ENCODE measurements around the gene FLRT1.

FLRT1 gene

GRCh38 chr11:64008914-64009633, 26.7 kb upstream of the FLRT1 start:
- Mint-ChIP-seq H3K4me1 (peaks cover 20% of the 10 kb centered on the region), H3K36me3 (ENCODE audit: insufficient read depth) (peaks cover 4% of the 10 kb centered on the region), H3K9me3 (peaks cover 8% of the 10 kb centered on the region), H3K4me3 (no peak overlapping the region), H3K27me3 (peaks cover 37% of the 10 kb centered on the region), H3K27ac (ENCODE audit: low read depth) (no peak overlapping the region)
- ATAC-seq (replicated peaks; ENCODE audit: extremely low read depth, poor library complexity, severe bottlenecking) (no peak), DNase-seq (ENCODE audit: low spot score in 2 of 2) (no peak)

- peaks cover 37% of the 10 kb centered on the region for H3K27me3 Mint-ChIP-seq
- no peak overlapping the region for H3K4me3 Mint-ChIP-seq
- H3K9me3 Mint-ChIP-seq = peaks cover 8% of the 10 kb centered on the region
- H3K36me3 Mint-ChIP-seq (ENCODE audit: insufficient read depth) = peaks cover 4% of the 10 kb centered on the region
- peaks cover 20% of the 10 kb centered on the region for H3K4me1 Mint-ChIP-seq
- no peak overlapping the region for H3K27ac Mint-ChIP-seq (ENCODE audit: low read depth)
- DNase-seq (ENCODE audit: low spot score in 2 of 2) (no peak), ATAC-seq (replicated peaks; ENCODE audit: extremely low read depth, poor library complexity, severe bottlenecking) (no peak)
Observed at GRCh38 chr11:64009710-64010109, 26.0 kb upstream of the FLRT1 start.

- Mint-ChIP-seq H3K36me3 (ENCODE audit: insufficient read depth) (peaks cover 4% of the 10 kb centered on the region), H3K4me3 (no peak overlapping the region), H3K27me3 (peaks cover 30% of the 10 kb centered on the region), H3K4me1 (peaks cover 20% of the 10 kb centered on the region), H3K27ac (ENCODE audit: low read depth) (no peak overlapping the region), H3K9me3 (peaks cover 8% of the 10 kb centered on the region)
- DNase-seq (ENCODE audit: low spot score in 2 of 2) (no peak), ATAC-seq (replicated peaks; ENCODE audit: extremely low read depth, poor library complexity, severe bottlenecking) (no peak)
Observed at GRCh38 chr11:64010783-64011182, 24.9 kb upstream of the FLRT1 start.

- DNase-seq (ENCODE audit: low spot score in 2 of 2) (no peak), ATAC-seq (replicated peaks; ENCODE audit: extremely low read depth, poor library complexity, severe bottlenecking) (no peak)
- Mint-ChIP-seq H3K27me3 (peaks cover 24% of the 10 kb centered on the region), H3K9me3 (peaks cover 8% of the 10 kb centered on the region), H3K36me3 (ENCODE audit: insufficient read depth) (peaks cover 4% of the 10 kb centered on the region), H3K4me3 (no peak overlapping the region), H3K27ac (ENCODE audit: low read depth) (no peak overlapping the region), H3K4me1 (peaks cover 20% of the 10 kb centered on the region)
Observed at GRCh38 chr11:64011371-64011770, 24.4 kb upstream of the FLRT1 start.

- Mint-ChIP-seq H3K4me3 (no peak overlapping the region), H3K4me1 (peaks cover under 1% of the 10 kb centered on the region), H3K36me3 (ENCODE audit: insufficient read depth) (peaks cover 3% of the 10 kb centered on the region), H3K27me3 (peaks cover 5% of the 10 kb centered on the region), H3K27ac (ENCODE audit: low read depth) (no peak overlapping the region), H3K9me3 (peaks cover 8% of the 10 kb centered on the region)
- ATAC-seq (replicated peaks; ENCODE audit: extremely low read depth, poor library complexity, severe bottlenecking) (no peak), DNase-seq (ENCODE audit: low spot score in 2 of 2) (no peak)
Observed at GRCh38 chr11:64013141-64013896, 22.4 kb upstream of the FLRT1 start.

GRCh38 chr11:64014356-64014755, 21.4 kb upstream of the FLRT1 start:
- Mint-ChIP-seq H3K4me3 (no peak overlapping the region), H3K9me3 (peaks cover 8% of the 10 kb centered on the region), H3K27me3 (no peaks in the 10 kb centered on the region), H3K27ac (ENCODE audit: low read depth) (no peak overlapping the region), H3K36me3 (ENCODE audit: insufficient read depth) (peaks cover 3% of the 10 kb centered on the region), H3K4me1 (no peaks in the 10 kb centered on the region)
- no peak for ATAC-seq (replicated peaks; ENCODE audit: extremely low read depth, poor library complexity, severe bottlenecking)
- DNase-seq (ENCODE audit: low spot score in 2 of 2) = no peak

GRCh38 chr11:64015510-64015909, 20.2 kb upstream of the FLRT1 start:
- H3K36me3 Mint-ChIP-seq (ENCODE audit: insufficient read depth) = no peaks in the 10 kb centered on the region
- peaks cover 4% of the 10 kb centered on the region for H3K9me3 Mint-ChIP-seq
- no peak overlapping the region for H3K4me3 Mint-ChIP-seq
- H3K27ac Mint-ChIP-seq (ENCODE audit: low read depth) = no peak overlapping the region
- no peaks in the 10 kb centered on the region for H3K27me3 Mint-ChIP-seq
- no peak for DNase-seq (ENCODE audit: low spot score in 2 of 2)
- H3K4me1 Mint-ChIP-seq = no peaks in the 10 kb centered on the region
- ATAC-seq (replicated peaks; ENCODE audit: extremely low read depth, poor library complexity, severe bottlenecking) = no peak

GRCh38 chr11:64015935-64016845, 19.5 kb upstream of the FLRT1 start:
- ATAC-seq (replicated peaks; ENCODE audit: extremely low read depth, poor library complexity, severe bottlenecking) (no peak), DNase-seq (ENCODE audit: low spot score in 2 of 2) (no peak)
- H3K4me3 Mint-ChIP-seq = no peak overlapping the region
- no peaks in the 10 kb centered on the region for H3K4me1 Mint-ChIP-seq
- no peak overlapping the region for H3K27ac Mint-ChIP-seq (ENCODE audit: low read depth)
- H3K27me3 Mint-ChIP-seq = no peaks in the 10 kb centered on the region
- H3K36me3 Mint-ChIP-seq (ENCODE audit: insufficient read depth) = no peaks in the 10 kb centered on the region
- H3K9me3 Mint-ChIP-seq = no peaks in the 10 kb centered on the region

GRCh38 chr11:64017945-64018224, 17.8 kb upstream of the FLRT1 start:
- H3K4me1 Mint-ChIP-seq = no peaks in the 10 kb centered on the region
- no peak overlapping the region for H3K27ac Mint-ChIP-seq (ENCODE audit: low read depth)
- H3K4me3 Mint-ChIP-seq = no peak overlapping the region
- no peaks in the 10 kb centered on the region for H3K36me3 Mint-ChIP-seq (ENCODE audit: insufficient read depth)
- no peak for ATAC-seq (replicated peaks; ENCODE audit: extremely low read depth, poor library complexity, severe bottlenecking)
- H3K9me3 Mint-ChIP-seq = no peaks in the 10 kb centered on the region
- DNase-seq (ENCODE audit: low spot score in 2 of 2) = no peak
- no peaks in the 10 kb centered on the region for H3K27me3 Mint-ChIP-seq

GRCh38 chr11:64018310-64018709, 17.4 kb upstream of the FLRT1 start:
- Mint-ChIP-seq H3K4me3 (no peak overlapping the region), H3K27me3 (no peaks in the 10 kb centered on the region), H3K36me3 (ENCODE audit: insufficient read depth) (no peaks in the 10 kb centered on the region), H3K4me1 (no peaks in the 10 kb centered on the region), H3K27ac (ENCODE audit: low read depth) (no peak overlapping the region), H3K9me3 (no peaks in the 10 kb centered on the region)
- DNase-seq (ENCODE audit: low spot score in 2 of 2) = no peak
- ATAC-seq (replicated peaks; ENCODE audit: extremely low read depth, poor library complexity, severe bottlenecking) = no peak

GRCh38 chr11:64019106-64020037, 16.4 kb upstream of the FLRT1 start:
- no peak for ATAC-seq (replicated peaks; ENCODE audit: extremely low read depth, poor library complexity, severe bottlenecking)
- no peaks in the 10 kb centered on the region for H3K27me3 Mint-ChIP-seq
- H3K4me3 Mint-ChIP-seq = no peak overlapping the region

More at GRCh38 chr11:64019106-64020037, 16.4 kb upstream of the FLRT1 start:
- Mint-ChIP-seq H3K4me1 (no peaks in the 10 kb centered on the region), H3K9me3 (no peaks in the 10 kb centered on the region), H3K36me3 (ENCODE audit: insufficient read depth) (no peaks in the 10 kb centered on the region), H3K27ac (ENCODE audit: low read depth) (no peak overlapping the region)
- DNase-seq (ENCODE audit: low spot score in 2 of 2) = no peak
